Gastrocnemius medialis (tissue), 4 donors: ENCODE results near the gene SMC4.

Experiments used
- CTCF ChIP-seq, 5 experiments: fragments of 450-650 bp in 3 of 5; fragments of 200-600 bp in 2 of 5; sonication (generic) in 2 of 5; IDR thresholded peaks in 4 of 5; conservative IDR thresholded peaks in 1 of 5; 1 replicate in 4 of 5; 2 replicates in 1 of 5; pipeline ENCODE4 v1.5.1; 2016 to 2019; ENCODE audit warnings: antibody characterized with exemption in 5 of 5, mild to moderate bottlenecking in 3 of 5, moderate library complexity in 3 of 5
- POLR2A ChIP-seq, 2 donors: fragments of 450-650 bp; IDR thresholded peaks; one replicate each; pipeline ENCODE4 v1.6.1; 2017; ENCODE audit warnings: antibody characterized with exemption in 2 of 2, mild to moderate bottlenecking in 2 of 2, moderate library complexity in 2 of 2

GRCh38 chr3:160400030-160400701, 716 bp downstream of the SMC4 start:
- TF ChIP-seq POLR2A (IDR thresholded peaks at IDR 0.05) = no peak
- TF ChIP-seq CTCF (IDR thresholded peaks at IDR 0.05 in 4 of 5, conservative IDR thresholded peaks at IDR 0.05 in 1 of 5) = no peak
